ENCODE results near the gene ZBTB7B.

ZBTB7B gene

GRCh38 chr1:155042789-155043188, 40.2 kb downstream of the ZBTB7B start:
- DNase-seq = no peak

DNA sequence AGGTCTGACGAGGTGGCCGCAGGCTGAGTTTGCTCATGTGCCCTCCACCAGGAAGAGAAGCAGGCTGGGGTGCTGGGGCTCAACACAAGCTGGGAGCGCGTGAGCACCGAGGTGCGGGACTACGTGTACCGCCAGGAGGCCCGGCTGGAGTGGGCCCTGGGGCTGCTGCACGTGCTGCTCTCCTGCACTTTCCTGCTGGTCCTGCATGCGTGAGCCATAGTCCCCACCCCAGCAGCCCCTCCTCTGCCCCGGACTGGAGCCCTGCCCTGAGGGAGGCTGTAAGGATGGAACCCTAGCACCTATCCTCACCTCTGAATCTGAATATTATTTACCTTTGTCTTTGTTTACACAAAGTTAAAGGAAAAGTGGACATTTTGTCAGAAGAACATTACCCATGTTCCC, 40.7 kb downstream of the ZBTB7B start:
- DNase-seq = no peak

DNA sequence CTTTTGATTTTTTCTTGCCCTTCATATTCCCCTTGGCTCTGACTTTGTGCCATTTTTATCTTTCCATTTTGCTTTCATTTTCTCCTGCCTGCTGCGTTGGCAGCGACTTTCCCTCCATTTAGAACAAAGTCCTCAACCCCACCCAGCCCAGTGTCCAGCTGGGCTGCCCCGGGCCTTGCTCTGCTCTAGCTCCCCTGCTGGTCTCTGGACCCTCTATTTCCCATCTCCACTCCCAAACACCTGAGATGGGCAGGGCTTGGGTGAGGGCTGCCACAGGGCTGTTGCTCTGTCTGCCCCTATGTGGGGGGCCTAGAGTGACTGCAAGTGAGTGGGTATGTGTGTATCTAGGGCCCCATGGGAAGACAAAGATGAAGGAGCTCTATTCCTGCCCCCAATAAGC, 41.2 kb downstream of the ZBTB7B start:
- no peak for DNase-seq

- no peak for DNase-seq
These were observed 41.8 kb downstream of the ZBTB7B start for GRCh38 chr1:155044365-155044764.

- DNase-seq = peak; percentile 53 to 72
These were observed 42.4 kb downstream of the ZBTB7B start for GRCh38 chr1:155044812-155045657.

DNA sequence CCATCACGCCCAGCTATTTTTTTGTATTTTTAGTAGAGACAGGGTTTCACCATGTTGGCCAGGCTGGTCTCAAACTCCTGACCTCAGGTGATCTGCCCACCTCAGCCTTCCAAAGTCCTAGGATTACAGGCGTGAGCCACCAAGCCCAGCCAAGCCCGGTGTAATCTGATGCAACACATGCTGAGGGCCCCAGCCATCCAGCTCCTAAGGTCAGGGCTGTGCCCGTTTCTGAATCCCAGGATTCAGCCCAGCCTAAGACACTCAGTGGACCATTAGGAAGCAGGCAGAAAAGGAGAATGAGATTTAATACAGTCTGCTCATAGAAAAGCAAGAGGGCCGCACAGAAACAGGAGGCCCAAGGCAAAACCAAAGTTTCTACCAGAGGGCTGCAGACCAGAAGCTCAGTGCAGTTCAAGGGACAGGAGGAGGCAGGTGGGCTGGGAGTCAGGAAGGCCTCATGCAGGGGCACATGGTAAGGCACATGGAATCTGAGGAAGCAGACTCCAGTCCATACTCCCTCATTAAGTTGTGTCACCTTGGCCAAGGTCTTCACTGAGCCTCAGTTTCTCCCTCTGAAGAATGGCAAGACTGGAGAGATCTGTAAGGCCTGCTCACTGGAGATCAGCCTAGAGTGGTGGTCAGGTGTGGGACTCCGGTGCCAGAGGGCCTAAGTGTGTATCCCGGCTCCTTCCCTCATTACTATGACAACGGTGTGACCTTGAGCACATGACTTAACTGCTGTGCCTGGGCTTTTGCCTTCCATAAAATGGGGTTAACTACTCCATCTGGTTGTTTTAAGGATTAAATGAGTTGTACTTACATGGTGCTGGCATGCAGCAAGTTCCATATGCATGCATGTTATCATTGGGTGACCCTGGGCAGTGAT, 46.1 kb downstream of the ZBTB7B start:
- no peak for DNase-seq

GRCh38 chr1:155049651-155050559, 47.3 kb downstream of the ZBTB7B start:
- DNase-seq = no peak

- peak; percentile 86 to 91 for DNase-seq
These were observed 48.1 kb downstream of the ZBTB7B start, which contains the start of gene ADAM15 for GRCh38 chr1:155050560-155051341. Gene ADAM15, plus strand, starts transcription at chr1:155051316. Its CDS starts 71 bp downstream, at chr1:155051387.

DNA sequence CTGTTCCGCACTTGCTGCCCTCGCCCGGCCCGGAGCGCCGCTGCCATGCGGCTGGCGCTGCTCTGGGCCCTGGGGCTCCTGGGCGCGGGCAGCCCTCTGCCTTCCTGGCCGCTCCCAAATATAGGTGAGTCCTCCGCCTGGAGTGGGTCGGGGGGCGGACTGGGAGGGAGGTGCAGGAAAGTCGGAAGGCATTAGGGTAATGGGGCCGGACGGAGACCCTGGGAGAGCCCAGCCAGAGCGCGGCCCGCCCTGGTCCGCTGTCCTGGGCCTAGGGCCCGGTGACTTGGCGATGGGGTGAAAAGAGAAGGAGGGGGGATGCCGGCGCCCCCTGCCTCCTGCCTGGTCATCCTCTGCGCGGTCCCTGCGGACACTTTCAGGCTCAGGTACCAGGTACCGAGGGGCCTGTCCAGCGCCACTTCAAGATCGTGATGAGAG, 48.8 kb downstream of the ZBTB7B start:
- DNase-seq = no peak

- DNase-seq = peak; percentile 59 to 62
These were observed 49.3 kb downstream of the ZBTB7B start for GRCh38 chr1:155051777-155052398.

- peak; percentile 58 to 59 for DNase-seq
These were observed 50.1 kb downstream of the ZBTB7B start for GRCh38 chr1:155052439-155053395.

- DNase-seq = no peak
These were observed 51.0 kb downstream of the ZBTB7B start for GRCh38 chr1:155053531-155054105.

DNA sequence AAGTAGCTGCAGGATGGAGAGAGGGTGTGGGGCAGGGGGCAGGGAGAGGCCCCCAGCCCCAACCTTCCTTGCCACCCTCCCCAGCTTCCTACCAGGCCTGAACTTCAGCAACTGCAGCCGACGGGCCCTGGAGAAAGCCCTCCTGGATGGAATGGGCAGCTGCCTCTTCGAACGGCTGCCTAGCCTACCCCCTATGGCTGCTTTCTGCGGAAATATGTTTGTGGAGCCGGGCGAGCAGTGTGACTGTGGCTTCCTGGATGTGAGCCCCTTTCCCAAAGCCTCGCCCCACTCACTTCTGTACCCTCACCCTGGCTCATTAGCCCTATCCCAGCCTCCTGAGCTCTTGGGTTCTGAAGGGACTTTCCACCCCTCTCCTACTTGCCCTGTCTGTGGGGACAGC, 54.5 kb downstream of the ZBTB7B start:
- no peak for DNase-seq

GRCh38 chr1:155057788-155058211, 55.2 kb downstream of the ZBTB7B start:
- DNase-seq = no peak

- DNase-seq = no peak
These were observed 58.1 kb downstream of the ZBTB7B start for GRCh38 chr1:155060736-155061135.

DNA sequence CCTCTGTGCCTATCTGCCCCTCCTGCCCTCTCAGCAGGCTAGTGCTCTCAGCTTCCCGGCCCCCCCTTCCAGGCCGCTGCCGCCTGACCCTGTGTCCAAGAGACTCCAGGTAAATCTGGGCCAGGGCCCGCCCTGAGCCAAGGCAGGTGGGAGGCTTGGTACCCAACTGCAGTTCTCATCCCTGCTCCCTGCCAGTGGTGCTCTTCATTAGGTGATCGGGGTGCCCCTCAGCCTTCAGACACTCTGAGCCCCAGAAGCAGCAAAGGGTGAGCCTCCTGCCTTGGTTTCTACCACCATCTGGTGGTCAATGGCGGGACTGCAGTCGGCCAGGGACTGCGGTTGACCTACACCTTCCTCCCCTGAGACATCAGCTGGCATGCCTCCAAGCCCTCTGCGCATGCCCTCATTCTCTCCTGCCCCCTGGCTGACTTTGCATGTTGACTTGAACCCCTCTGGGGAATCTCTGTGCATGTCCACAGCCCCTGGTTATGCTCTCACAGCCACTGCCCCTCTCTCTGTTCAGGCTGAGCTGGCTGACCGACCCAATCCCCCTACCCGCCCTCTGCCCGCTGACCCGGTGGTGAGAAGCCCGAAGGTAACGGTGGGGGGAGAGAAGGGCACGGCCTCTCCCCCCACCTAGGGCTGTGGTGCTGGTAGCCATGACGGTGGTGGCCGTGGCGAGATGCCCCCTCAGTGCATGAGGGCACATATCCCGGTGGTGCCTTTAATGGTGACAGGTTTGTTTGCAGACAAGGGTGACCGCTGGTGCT, 59.0 kb downstream of the ZBTB7B start:
- peak; percentile 99 for DNase-seq

DNA sequence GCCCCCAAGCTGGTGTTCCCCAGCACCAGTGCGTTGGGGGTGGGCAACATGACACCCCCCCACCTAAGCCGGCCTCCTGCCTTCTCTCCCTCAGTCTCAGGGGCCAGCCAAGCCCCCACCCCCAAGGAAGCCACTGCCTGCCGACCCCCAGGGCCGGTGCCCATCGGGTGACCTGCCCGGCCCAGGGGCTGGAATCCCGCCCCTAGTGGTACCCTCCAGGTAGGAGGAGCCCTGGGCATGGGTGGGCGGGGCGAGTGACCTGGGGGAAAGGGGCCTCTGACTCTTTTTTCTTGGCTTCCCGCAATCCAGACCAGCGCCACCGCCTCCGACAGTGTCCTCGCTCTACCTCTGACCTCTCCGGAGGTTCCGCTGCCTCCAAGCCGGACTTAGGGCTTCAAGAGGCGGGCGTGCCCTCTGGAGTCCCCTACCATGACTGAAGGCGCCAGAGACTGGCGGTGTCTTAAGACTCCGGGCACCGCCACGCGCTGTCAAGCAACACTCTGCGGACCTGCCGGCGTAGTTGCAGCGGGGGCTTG, 59.6 kb downstream of the ZBTB7B start:
- peak; percentile 37 to 39 for DNase-seq

- peak; percentile 93 for DNase-seq
These were observed 60.3 kb downstream of the ZBTB7B start for GRCh38 chr1:155062702-155063411.

All from activated T-cell treated with anti-CD3 and anti-CD28 coated beads, Interleukin-2, amount 50 U/mL, for 48 hours (primary cell).